Endothelial cell (in vitro differentiated cells): ENCODE measurements around the gene PPP1R7. TPM values are rescaled to one million over a fixed set of nuclear protein-coding genes. Genes with fewer than 3 reads are reported as not detected.

Experiments
- DNase-seq: peaks from one replicate; pipeline ENCODE4 v3.0.0; 2021; ENCODE audit warnings: low spot score
- H3K27ac Mint-ChIP-seq: one replicate; pipeline ENCODE4 v1.8.0; 2021; ENCODE audit warnings: mixed read lengths, inconsistent platforms; ENCODE audit not compliant: unreplicated experiment
- H3K27me3 Mint-ChIP-seq: one replicate; pipeline ENCODE4 v1.8.0; 2021; ENCODE audit warnings: mild to moderate bottlenecking, moderate library complexity, mixed read lengths, inconsistent platforms; ENCODE audit not compliant: unreplicated experiment
- H3K36me3 Mint-ChIP-seq: one replicate; pipeline ENCODE4 v1.8.0; 2021; ENCODE audit warnings: mild to moderate bottlenecking, low read depth, mixed read lengths, inconsistent platforms; ENCODE audit not compliant: unreplicated experiment
- H3K4me1 Mint-ChIP-seq: one replicate; pipeline ENCODE4 v1.8.0; 2021; ENCODE audit warnings: mild to moderate bottlenecking, mixed read lengths, inconsistent platforms; ENCODE audit not compliant: unreplicated experiment
- H3K4me3 Mint-ChIP-seq: one replicate; pipeline ENCODE4 v1.8.0; 2021; ENCODE audit warnings: mild to moderate bottlenecking, mixed read lengths, inconsistent platforms; ENCODE audit not compliant: unreplicated experiment
- H3K9me3 Mint-ChIP-seq: one replicate; pipeline ENCODE4 v1.8.0; 2021; ENCODE audit warnings: mixed read lengths, inconsistent platforms; ENCODE audit not compliant: unreplicated experiment
- total RNA-seq: library from RNA; stranded (reverse); fragmentation: NEBNext Ultra II Directional; extraction: Animal tissue kit (Norgen Biotek cat#: 25700); gene quantifications from one replicate; pipeline ENCODE4 v1.2.1, GENCODE V29; 2021; ENCODE audit not compliant: unreplicated experiment
- TF ChIP-seq, protein P1 (sequence below): fragments of 200-600 bp; sonication (generic); IDR thresholded peaks from one replicate; pipeline ENCODE4 v1.5.0; 2021; ENCODE audit warnings: antibody characterized with exemption; ENCODE audit not compliant: unreplicated experiment

Gene PPP1R7
- total RNA-seq, 1 donor from 2014 or later = 61.6 TPM

DNA sequence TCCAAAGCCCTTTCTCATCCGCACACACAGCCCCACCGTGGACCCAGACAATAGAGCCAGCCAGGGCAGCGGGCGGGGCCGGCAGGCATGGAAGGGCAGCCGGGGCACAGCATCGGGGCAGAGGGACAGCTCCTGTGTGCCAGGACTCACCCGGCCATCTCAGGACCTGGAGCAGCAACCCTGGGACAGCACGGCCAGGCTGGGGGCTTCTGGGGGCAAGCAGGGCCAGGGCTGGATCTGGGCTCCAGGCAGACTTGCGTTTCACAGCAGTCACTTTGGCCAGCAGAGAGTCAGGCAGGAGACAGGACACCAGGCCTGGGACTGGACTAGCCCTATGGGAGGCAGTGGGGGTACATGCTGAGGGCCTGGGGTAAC lies 53.7 kb downstream of the PPP1R7 start:
- Mint-ChIP-seq H3K9me3 (no peaks in the 10 kb centered on the region), H3K27ac (no peak overlapping the region), H3K4me3 (no peak overlapping the region), H3K36me3 (peaks cover 3% of the 10 kb centered on the region), H3K4me1 (no peaks in the 10 kb centered on the region), H3K27me3 (peaks cover 9% of the 10 kb centered on the region)
- TF ChIP-seq, protein P1, sequence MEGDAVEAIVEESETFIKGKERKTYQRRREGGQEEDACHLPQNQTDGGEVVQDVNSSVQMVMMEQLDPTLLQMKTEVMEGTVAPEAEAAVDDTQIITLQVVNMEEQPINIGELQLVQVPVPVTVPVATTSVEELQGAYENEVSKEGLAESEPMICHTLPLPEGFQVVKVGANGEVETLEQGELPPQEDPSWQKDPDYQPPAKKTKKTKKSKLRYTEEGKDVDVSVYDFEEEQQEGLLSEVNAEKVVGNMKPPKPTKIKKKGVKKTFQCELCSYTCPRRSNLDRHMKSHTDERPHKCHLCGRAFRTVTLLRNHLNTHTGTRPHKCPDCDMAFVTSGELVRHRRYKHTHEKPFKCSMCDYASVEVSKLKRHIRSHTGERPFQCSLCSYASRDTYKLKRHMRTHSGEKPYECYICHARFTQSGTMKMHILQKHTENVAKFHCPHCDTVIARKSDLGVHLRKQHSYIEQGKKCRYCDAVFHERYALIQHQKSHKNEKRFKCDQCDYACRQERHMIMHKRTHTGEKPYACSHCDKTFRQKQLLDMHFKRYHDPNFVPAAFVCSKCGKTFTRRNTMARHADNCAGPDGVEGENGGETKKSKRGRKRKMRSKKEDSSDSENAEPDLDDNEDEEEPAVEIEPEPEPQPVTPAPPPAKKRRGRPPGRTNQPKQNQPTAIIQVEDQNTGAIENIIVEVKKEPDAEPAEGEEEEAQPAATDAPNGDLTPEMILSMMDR = no peak
- no peak for DNase-seq

DNA sequence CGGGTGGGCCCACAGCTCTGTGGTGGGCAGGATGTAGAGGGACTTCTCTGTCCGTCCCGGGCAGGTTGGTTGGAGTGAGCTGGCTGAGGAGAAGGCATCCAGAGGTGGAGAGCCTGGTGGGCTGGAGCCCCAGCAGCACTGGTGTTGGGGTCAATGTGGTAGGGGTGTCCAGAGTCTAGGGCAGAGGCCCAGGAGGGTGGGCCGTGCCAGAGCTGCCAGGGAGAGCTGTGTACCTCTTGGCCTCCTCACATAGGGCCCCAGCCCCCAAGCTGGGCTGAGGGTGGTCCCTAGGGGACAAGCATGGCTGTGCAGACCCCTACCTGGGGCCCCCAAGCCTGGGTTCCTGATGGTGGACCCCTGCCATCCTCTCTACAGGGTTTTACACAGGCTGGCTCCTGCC lies 54.2 kb downstream of the PPP1R7 start:
- no peak overlapping the region for H3K27ac Mint-ChIP-seq

DNA sequence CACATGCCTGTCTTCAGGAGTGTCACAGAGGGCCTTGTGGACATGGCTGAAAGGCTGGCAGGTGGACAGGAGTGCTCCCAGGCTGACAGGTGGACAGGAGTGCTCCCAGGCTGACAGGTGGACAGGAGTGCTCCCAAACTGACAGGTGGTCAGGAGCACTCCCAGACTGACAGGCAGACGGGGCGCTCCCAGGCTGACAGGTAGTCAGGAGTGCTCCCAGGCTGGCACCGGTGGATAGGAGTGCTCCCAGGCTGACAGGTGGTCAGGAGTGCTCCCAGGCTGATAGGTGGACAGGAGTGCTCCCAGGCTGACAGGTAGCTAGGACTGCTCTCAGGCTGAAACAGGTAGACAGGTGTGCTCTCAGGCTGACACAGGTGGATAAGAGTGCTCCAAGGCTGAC lies 54.8 kb downstream of the PPP1R7 start:
- Mint-ChIP-seq H3K9me3 (no peaks in the 10 kb centered on the region), H3K4me3 (no peak overlapping the region), H3K27me3 (peaks cover 9% of the 10 kb centered on the region), H3K4me1 (no peaks in the 10 kb centered on the region), H3K36me3 (peaks cover 3% of the 10 kb centered on the region), H3K27ac (no peak overlapping the region)
- no peak for DNase-seq
- TF ChIP-seq, protein P1 = no peak

More for the DNA sequence above, 54.2 kb downstream of the PPP1R7 start:
- no peak overlapping the region for H3K4me3 Mint-ChIP-seq
- DNase-seq = no peak
- H3K9me3 Mint-ChIP-seq = no peaks in the 10 kb centered on the region
- TF ChIP-seq, protein P1 = no peak
- peaks cover 3% of the 10 kb centered on the region for H3K36me3 Mint-ChIP-seq
- H3K27me3 Mint-ChIP-seq = peaks cover 9% of the 10 kb centered on the region
- no peaks in the 10 kb centered on the region for H3K4me1 Mint-ChIP-seq

DNA sequence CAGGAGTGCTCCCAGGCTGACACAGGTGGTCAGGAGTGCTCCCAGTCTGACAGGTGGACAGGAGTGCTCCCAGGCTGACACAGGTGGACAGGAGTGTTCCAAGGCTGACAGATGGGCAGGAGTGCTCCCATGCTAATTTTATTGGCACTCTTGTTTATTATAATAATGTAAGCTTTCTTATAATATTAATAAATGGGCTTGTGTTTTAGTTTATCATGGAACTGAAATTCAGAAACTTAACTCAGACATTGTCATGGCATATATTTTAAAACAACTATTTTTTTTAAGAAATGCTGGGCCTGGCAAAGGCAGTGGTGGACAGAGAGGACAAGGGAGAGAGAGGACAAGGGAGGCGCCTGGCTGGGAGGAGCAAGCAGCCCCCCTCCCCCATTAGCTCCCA lies 56.9 kb downstream of the PPP1R7 start:
- no peaks in the 10 kb centered on the region for H3K9me3 Mint-ChIP-seq
- TF ChIP-seq, protein P1 = no peak
- peaks cover 14% of the 10 kb centered on the region for H3K27me3 Mint-ChIP-seq
- no peaks in the 10 kb centered on the region for H3K4me1 Mint-ChIP-seq
- peaks cover 3% of the 10 kb centered on the region for H3K36me3 Mint-ChIP-seq
- no peak overlapping the region for H3K4me3 Mint-ChIP-seq
- H3K27ac Mint-ChIP-seq = no peak overlapping the region
- no peak for DNase-seq

DNA sequence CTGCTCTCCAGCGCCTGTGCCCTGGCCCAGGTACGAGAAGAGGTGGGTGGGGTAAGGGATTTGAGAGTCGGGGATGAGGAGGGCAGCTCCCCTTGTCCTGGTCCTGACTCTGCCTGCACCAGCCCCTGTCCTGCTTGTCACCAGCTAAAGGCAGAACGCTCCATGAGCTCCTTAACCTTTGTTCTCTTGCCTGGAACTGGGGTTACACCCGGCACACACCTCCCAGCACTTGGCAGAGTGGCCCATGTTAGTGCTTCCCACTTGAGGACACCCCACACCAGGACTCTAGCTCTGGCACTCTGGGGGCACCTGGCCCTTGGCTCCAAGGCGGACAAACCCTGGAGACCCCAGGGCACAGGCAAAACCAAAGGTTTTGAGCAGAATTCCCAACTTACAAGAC lies 57.4 kb downstream of the PPP1R7 start:
- no peak overlapping the region for H3K4me3 Mint-ChIP-seq
- DNase-seq = no peak
- peaks cover 3% of the 10 kb centered on the region for H3K36me3 Mint-ChIP-seq
- H3K27ac Mint-ChIP-seq = no peak overlapping the region
- no peaks in the 10 kb centered on the region for H3K4me1 Mint-ChIP-seq
- peaks cover 14% of the 10 kb centered on the region for H3K27me3 Mint-ChIP-seq
- TF ChIP-seq, protein P1 = no peak
- no peaks in the 10 kb centered on the region for H3K9me3 Mint-ChIP-seq
